Activated T-cell treated with anti-CD3 and anti-CD28 coated beads for 48 hours (primary cell): ENCODE data around the gene LMNB1.

ENCODE experiments used
- DNase-seq: peaks from one replicate; pipeline ENCODE4 v3.0.0-alpha.2; 2020; ENCODE audit warnings: low read depth

The LMNB1 gene

GRCh38 chr5:126855266-126855665 lies 78.3 kb downstream of the LMNB1 start:
- no peak for DNase-seq

GRCh38 chr5:126857472-126858410 lies 80.8 kb downstream of the LMNB1 start:
- no peak for DNase-seq

DNA sequence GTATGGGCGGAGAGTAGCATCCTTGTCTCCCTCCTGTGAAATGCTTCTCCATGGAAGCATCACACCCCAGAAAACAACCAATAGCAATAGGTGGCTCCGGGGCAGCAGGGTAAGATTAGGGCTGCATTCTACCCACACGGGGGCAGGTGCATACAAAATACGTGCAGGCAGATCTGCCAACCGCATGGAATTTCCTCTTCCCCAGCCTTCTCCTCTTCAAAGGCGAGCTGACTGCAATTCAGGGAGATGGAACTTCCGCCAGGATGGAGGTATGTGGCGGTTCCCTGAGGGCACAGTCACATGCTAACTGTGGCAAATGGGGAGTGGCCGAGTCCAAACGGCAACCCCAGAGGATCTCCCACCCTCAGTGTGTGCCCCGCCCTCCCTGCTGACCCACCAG lies 81.5 kb downstream of the LMNB1 start:
- DNase-seq, result no peak

DNA sequence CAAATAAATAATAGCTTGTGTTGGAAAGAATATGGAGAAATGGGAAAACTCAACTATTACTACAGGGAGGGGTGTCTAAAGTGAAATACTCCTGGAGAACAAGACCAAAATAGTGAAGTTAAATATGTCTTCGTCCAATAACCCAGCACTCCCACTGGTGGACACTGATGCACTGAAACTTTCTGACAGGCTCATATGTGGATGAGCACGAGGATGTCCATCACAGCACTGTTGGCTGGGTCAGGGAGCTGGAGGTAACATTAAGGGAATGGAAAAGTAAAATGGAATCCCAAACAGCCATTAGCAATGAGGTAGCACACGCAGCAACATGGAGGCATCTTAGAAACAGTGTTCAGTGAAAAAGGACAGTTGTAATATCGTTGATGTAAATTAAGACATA lies 86.5 kb downstream of the LMNB1 start:
- no peak for DNase-seq

DNA sequence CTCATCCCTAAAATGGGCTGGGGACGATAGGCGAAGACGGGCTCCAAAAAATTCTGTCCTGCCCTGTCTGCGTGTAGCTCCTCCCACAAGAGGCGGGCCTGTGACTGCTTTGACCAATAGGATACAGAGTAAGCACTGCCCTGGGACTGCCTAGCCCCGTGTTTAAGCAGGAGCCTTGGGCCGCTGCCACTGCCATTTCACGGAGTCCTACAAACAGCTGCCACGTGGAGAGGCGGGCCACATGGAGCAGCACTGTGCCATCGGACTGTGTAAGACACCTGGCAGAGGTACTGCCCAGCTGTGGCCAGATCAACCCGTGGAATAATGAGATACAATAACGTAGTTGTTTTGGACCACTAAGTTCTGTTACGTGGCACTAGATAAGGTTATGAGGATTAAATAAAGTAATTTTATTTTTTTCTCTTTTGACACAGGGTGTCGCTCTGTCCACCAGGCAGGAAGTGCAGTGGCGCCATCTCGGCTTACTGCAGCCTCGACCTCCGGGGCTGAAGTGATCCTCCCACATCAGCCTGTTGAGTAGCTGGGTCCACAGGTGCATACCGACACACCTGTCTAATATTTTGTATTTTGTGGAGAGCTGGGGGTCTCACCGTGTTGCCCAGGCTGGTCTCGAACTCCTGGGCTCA lies 87.2 kb downstream of the LMNB1 start:
- DNase-seq, result no peak

DNA sequence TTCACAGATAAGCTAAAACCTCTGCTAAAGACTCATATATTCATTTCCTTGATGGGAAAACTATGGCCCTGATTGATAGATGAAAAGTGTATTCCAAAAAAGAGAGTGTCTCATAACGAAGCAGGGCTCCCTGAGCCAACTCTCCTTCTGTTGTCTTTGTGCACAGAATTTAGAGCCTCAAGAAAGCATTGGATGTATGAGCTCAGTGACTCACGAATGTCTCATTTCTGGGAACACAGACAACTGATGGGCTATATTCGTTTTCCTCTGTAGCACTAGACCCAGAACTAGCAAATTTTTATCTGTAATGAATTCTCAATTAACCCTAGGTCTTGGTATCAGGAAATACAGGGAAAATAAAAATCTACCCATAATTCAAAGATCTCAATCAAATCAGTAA lies 88.4 kb downstream of the LMNB1 start:
- DNase-seq, result no peak

GRCh38 chr5:126866851-126867636 lies 90.1 kb downstream of the LMNB1 start:
- DNase-seq, result no peak

GRCh38 chr5:126868338-126869004 lies 91.5 kb downstream of the LMNB1 start:
- DNase-seq, result no peak

DNA sequence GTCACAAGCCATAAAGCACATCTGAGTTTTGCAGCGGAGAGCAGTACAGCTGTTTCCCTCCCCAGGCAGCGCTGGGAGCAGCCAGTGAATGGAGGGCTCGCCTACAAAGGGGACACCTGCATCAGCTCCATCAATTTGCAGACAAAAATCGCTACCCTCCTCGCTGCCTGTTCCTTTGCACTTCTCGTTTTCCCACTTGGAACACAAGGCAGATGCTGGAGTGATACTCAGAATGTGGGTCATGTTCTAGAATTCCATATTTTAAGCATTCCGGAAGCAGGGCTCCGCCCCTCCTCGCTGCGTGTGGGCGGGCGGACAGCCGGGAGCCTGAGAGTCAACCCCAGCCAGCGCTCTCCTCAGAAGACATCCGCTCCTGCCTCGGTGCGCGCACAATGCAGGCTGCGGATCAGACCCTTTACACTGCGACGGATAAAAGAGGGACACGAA lies 92.1 kb downstream of the LMNB1 start:
- DNase-seq, result no peak

DNA sequence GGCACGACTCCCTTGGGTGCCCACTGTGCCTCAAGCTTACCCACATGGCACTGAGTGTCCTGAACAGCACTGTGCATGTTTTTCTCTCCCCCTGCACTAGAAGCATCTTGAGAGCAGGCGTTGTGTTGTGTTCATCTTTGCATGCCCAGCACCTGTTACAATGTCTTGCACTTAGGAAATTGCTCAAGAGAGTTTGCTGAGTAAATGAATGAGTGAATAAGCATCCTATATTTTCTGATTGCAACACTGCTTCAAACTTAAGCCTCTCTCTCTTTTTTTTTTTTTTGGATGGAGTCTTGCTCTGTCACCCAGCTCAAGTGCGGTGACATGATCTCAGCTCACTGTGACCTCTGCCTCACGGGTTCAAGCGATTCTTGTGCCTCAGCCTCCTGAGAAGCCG lies 94.5 kb downstream of the LMNB1 start:
- no peak for DNase-seq

DNA sequence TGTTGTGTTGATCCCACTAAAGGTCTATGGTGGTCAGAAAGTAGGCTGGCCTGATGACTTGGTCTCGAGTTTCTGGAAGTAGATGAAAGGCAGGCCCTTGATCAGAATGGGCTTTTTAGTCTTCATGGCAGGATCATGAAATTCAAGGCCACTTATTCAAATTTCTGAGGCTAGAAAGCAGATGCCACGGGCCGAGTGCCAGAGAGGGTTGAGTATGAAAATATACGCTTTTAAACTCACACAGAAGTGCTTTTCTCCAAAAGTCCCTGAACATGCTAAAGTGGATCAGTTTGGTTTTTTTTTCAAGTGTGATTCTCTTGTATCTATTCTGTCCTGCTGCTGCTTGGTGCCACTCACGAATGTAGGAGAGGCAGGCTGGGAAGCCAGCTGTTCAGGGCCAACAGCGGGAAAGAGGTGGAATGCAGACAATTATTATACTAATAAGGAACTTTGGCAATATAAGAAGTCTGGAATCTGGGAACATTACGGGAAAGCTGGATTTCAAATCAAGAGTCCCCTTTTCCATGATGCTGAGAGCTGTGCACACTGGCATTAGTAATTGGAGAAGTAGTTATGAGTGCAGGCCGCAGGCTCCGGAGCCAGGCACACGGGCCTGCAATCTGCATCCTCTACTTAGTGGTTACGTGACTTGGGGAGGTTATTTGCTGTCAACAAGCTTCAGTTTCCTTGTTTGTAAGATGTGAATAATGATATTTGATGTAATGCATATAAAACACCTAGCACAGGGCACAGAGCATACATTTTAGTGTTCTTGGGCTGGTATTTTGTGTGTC lies 95.8 kb downstream of the LMNB1 start:
- no peak for DNase-seq

GRCh38 chr5:126875303-126875785 lies 98.4 kb downstream of the LMNB1 start:
- no peak for DNase-seq

- DNase-seq, result no peak
Measured at GRCh38 chr5:126877602-126878001, 100.7 kb downstream of the LMNB1 start.

DNA sequence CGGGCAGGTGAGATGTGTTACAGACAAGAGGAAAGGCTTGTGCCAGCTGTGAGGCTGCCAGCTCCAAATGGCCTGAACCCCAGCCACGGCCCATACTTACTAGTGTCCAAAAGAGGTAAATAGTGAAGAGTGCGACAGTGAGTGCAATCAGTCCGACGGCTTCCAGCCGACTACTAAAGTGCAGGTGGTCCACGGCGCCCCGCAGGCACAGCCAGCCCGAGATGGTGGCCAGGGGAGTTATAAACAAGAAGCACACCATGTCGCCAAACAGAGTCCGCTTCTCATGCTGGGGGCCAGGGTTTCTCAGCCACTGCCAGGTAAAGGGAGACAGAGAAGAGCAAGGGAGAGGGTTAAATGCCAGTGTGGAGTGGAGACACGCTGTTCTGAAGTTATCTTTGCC lies 101.1 kb downstream of the LMNB1 start:
- no peak for DNase-seq

DNA sequence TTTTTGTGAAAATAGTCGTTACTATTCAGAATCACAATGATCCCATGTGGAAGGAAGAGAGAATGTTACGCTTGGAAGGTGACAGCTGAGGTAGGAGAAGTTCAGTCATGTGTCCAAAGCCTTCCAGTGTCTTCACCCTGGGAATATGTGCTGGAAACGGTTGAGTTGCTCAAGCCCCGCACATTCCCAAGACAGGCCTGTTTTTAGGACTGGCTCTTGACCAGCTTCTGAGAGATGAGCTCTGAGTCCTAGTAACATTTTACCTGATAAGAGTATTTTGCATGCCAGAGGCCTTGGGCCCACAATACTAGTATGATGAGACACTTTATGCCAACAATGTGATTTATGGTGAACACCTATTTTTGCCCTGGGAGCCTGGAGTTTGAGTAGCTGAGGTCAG lies 101.7 kb downstream of the LMNB1 start:
- no peak for DNase-seq

GRCh38 chr5:126881821-126882600 lies 105.1 kb downstream of the LMNB1 start:
- no peak for DNase-seq

GRCh38 chr5:126883564-126884245 lies 106.8 kb downstream of the LMNB1 start:
- no peak for DNase-seq

DNA sequence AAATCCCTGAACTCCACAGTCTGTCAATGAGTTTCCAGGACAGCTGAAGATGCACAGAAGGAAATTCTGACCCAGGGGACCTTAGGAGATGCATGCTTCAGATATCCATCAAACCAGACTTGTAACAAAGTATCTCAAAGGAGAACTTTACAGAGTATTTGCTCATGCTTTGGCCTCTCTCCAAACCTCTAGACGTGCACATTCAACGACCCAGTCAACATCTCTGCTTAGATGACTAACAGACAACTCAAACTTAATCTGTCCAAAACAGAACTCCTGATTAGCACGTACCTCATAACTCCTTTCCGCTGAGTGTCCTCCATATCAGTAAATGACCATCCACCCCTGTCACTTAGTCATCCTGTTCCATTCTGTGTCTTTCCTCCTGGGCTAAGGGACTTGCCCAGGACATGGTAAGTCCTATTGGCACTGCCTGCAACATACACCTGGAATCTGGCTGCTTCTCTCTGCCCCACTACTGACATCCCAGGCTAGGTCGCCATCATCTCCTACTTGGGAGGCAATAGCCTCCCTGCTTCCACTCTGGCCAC lies 107.4 kb downstream of the LMNB1 start:
- no peak for DNase-seq
